ENCODE data around the gene WIPI1. TPM values are rescaled to one million over a fixed set of nuclear protein-coding genes. Genes with fewer than 3 reads are reported as not detected.
A peak's percentile ranks its signal among the peaks of the same experiment; 100 is the strongest.

WIPI1 gene
- total and polyA plus RNA-seq, 9 of the 15 experiments (the other 6 are each of a cell fraction or from before 2014, with no cell fraction given), result 3.7 to 23.5 (median 11.8) TPM

GRCh38 chr17:68437979-68438822 is 19.1 kb downstream of the WIPI1 start (continued):
- no peak for TF ChIP-seq SRSF9 (IDR thresholded peaks at IDR 0.05; ENCODE audit: borderline replicate concordance, low read depth, low read length)
- peak; percentile 77 for TF ChIP-seq ZNF79 (CRISPR knock-in tag; IDR thresholded peaks at IDR 0.05; ENCODE audit: low read depth)
- TF ChIP-seq NCOR1 (IDR thresholded peaks at IDR 0.05), result peak; percentile 60
- no peak for TF ChIP-seq CSDE1 (IDR thresholded peaks at IDR 0.05)
- TF ChIP-seq HDGF (IDR thresholded peaks at IDR 0.05), result no peak
- peak; percentile 39; the same call in 1 of the 2 replicates for TF ChIP-seq POLR2AphosphoS5 (IDR thresholded peaks at IDR 0.05; ENCODE audit: control insufficient read depth, insufficient read depth, low read depth, low read length)
- no peak for TF ChIP-seq CHD2 (IDR thresholded peaks at IDR 0.05; ENCODE audit: low read depth, low read length)
- peak; percentile 60; the same call in 1 of the 2 replicates for TF ChIP-seq SMARCE1 (IDR thresholded peaks at IDR 0.05)
- TF ChIP-seq ZNF395 (CRISPR knock-in tag; IDR thresholded peaks at IDR 0.05), result no peak
- peak; percentile 48 for TF ChIP-seq TAF1 (IDR thresholded peaks at IDR 0.05; ENCODE audit: control insufficient read depth, extremely low read depth, insufficient read depth, low read length, severe bottlenecking)
- TF ChIP-seq TRIM28 (IDR thresholded peaks at IDR 0.05), result no peak
- no peak for TF ChIP-seq ZBTB26 (CRISPR knock-in tag; IDR thresholded peaks at IDR 0.05)
- peak in 1 of 2 experiments; percentile 50 for TF ChIP-seq E2F6 (IDR thresholded peaks at IDR 0.05; ENCODE audit: borderline replicate concordance in 1 of 2, extremely low read depth in 1 of 2, insufficient read depth in 1 of 2, insufficient read length in 1 of 2, low read depth in 1 of 2, low read length in 1 of 2, poor library complexity in 1 of 2, severe bottlenecking in 1 of 2)
- TF ChIP-seq E4F1 (CRISPR knock-in tag; IDR thresholded peaks at IDR 0.05; ENCODE audit: borderline replicate concordance), result no peak
- TF ChIP-seq ETV6 (IDR thresholded peaks at IDR 0.05; ENCODE audit: borderline replicate concordance in 1 of 2, low read depth in 2 of 2, low read length in 1 of 2), result peak in 1 of 2 experiments; percentile 51; a peak in 2 of 4 replicates
- TF ChIP-seq ETV6 (CRISPR knock-in tag; IDR thresholded peaks at IDR 0.05; ENCODE audit: borderline replicate concordance), result no peak
- TF ChIP-seq ZNF696 (CRISPR knock-in tag; conservative IDR thresholded peaks at IDR 0.05), result no peak
- TF ChIP-seq CBX5 (IDR thresholded peaks at IDR 0.05; ENCODE audit: borderline replicate concordance, low read depth), result no peak

Measured in K562 (cell line).